ENCODE results near the gene SFTA2.
"Not testable (repeated sequence)": the region's sequence is repeated elsewhere in the genome, so short reads cannot be mapped to it uniquely, and the experiment has no call there.

SFTA2 gene

GRCh38 chr6:30932665-30933365, 845 bp upstream of the SFTA2 start:
- CTCF ChIA-PET: no interaction called here
- Mint-ChIP-seq H3K27me3 (peaks cover 43% of the 10 kb centered on the region), H3K27ac (no peak overlapping the region), H3K9me3 (peaks cover 3% of the 10 kb centered on the region), H3K4me3 (no peak overlapping the region), H3K4me1 (no peaks in the 10 kb centered on the region), H3K36me3 (peaks cover 7% of the 10 kb centered on the region)
- DNase-seq: no peak

- CTCF ChIA-PET: interaction anchor here (0.9 to 1.0 kb wide), 2 partner anchors 9 to 156 kb away, joined by 4 read pairs; partner anchors contain the start of gene MUCL3
- H3K27me3 Mint-ChIP-seq: peaks cover 31% of the 10 kb centered on the region
- H3K9me3 Mint-ChIP-seq: peaks cover 3% of the 10 kb centered on the region
- H3K4me3 Mint-ChIP-seq: no peak overlapping the region
- H3K27ac Mint-ChIP-seq: no peak overlapping the region
- H3K36me3 Mint-ChIP-seq: peaks cover 18% of the 10 kb centered on the region
- H3K4me1 Mint-ChIP-seq: no peaks in the 10 kb centered on the region
- DNase-seq: no peak
These were observed 698 bp downstream of the SFTA2 start for GRCh38 chr6:30931272-30931671.

- no peaks in the 10 kb centered on the region for H3K4me1 Mint-ChIP-seq
These were observed 1.5 kb downstream of the SFTA2 start for GRCh38 chr6:30930506-30930905.

GRCh38 chr6:30928677-30929076, 3.3 kb downstream of the SFTA2 start:
- H3K27me3 Mint-ChIP-seq: peaks cover 14% of the 10 kb centered on the region
- no peak overlapping the region for H3K27ac Mint-ChIP-seq
- no peaks in the 10 kb centered on the region for H3K4me1 Mint-ChIP-seq
- peaks cover 19% of the 10 kb centered on the region for H3K36me3 Mint-ChIP-seq
- CTCF ChIA-PET: no interaction called here
- no peak overlapping the region for H3K4me3 Mint-ChIP-seq
- peaks cover 3% of the 10 kb centered on the region for H3K9me3 Mint-ChIP-seq
- DNase-seq: no peak

More at GRCh38 chr6:30930506-30930905, 1.5 kb downstream of the SFTA2 start:
- CTCF ChIA-PET: no interaction called here
- Mint-ChIP-seq H3K27me3 (peaks cover 28% of the 10 kb centered on the region), H3K36me3 (peaks cover 19% of the 10 kb centered on the region), H3K4me3 (no peak overlapping the region), H3K9me3 (peaks cover 3% of the 10 kb centered on the region), H3K27ac (no peak overlapping the region)
- no peak for DNase-seq

- peaks cover 32% of the 10 kb centered on the region for H3K36me3 Mint-ChIP-seq
- not testable (repeated sequence) for H3K4me3 Mint-ChIP-seq, H3K27me3 Mint-ChIP-seq, DNase-seq, H3K4me1 Mint-ChIP-seq, H3K27ac Mint-ChIP-seq, H3K9me3 Mint-ChIP-seq
- CTCF ChIA-PET: interaction anchor here (1.0 kb wide), 1 partner anchor 153 kb away, joined by 3 read pairs; no protein-coding TSS in a partner anchor
These were observed 4.9 kb downstream of the SFTA2 start for GRCh38 chr6:30927080-30927479.

GRCh38 chr6:30926644-30927043, 5.3 kb downstream of the SFTA2 start:
- Mint-ChIP-seq H3K9me3 (peaks cover 3% of the 10 kb centered on the region), H3K4me3 (no peak overlapping the region), H3K27me3 (peaks cover 4% of the 10 kb centered on the region), H3K36me3 (peaks cover 33% of the 10 kb centered on the region), H3K27ac (no peak overlapping the region), H3K4me1 (no peaks in the 10 kb centered on the region)
- CTCF ChIA-PET: interaction anchor here (1.0 kb wide), 1 partner anchor 153 kb away, joined by 3 read pairs; no protein-coding TSS in a partner anchor
- no peak for DNase-seq

- H3K4me1 Mint-ChIP-seq, CTCF ChIA-PET, H3K27ac Mint-ChIP-seq, DNase-seq, H3K4me3 Mint-ChIP-seq, H3K27me3 Mint-ChIP-seq, H3K9me3 Mint-ChIP-seq: not testable (repeated sequence)
- peaks cover 43% of the 10 kb centered on the region for H3K36me3 Mint-ChIP-seq
These were observed 7.8 kb downstream of the SFTA2 start for GRCh38 chr6:30924040-30924627.

- no peak for DNase-seq
- H3K36me3 Mint-ChIP-seq: peaks cover 36% of the 10 kb centered on the region
- H3K9me3 Mint-ChIP-seq: no peaks in the 10 kb centered on the region
- CTCF ChIA-PET: interaction anchor here (1.1 kb wide), 1 partner anchor 165 kb away, joined by 4 read pairs; no protein-coding TSS in a partner anchor
- no peak overlapping the region for H3K4me3 Mint-ChIP-seq
- no peaks in the 10 kb centered on the region for H3K4me1 Mint-ChIP-seq
- H3K27me3 Mint-ChIP-seq: no peaks in the 10 kb centered on the region
- no peak overlapping the region for H3K27ac Mint-ChIP-seq
These were observed 9.5 kb downstream of the SFTA2 start for GRCh38 chr6:30922447-30922852.

- H3K9me3 Mint-ChIP-seq: no peaks in the 10 kb centered on the region
- DNase-seq: no peak
- peaks cover 28% of the 10 kb centered on the region for H3K36me3 Mint-ChIP-seq
- H3K27me3 Mint-ChIP-seq: no peaks in the 10 kb centered on the region
- H3K4me3 Mint-ChIP-seq: no peak overlapping the region
- no peak overlapping the region for H3K27ac Mint-ChIP-seq
- CTCF ChIA-PET: interaction anchor here (0.8 to 11.3 kb wide), 5 partner anchors 10 to 164 kb away, joined by 3 to 202 read pairs (median 3); partner anchors contain the start of gene GTF2H4
- H3K4me1 Mint-ChIP-seq: peaks cover 18% of the 10 kb centered on the region
These were observed 13.3 kb downstream of the SFTA2 start for GRCh38 chr6:30918670-30919069.

- H3K36me3 Mint-ChIP-seq: peaks cover 26% of the 10 kb centered on the region
- H3K9me3 Mint-ChIP-seq: no peaks in the 10 kb centered on the region
- DNase-seq: no peak
- H3K4me3 Mint-ChIP-seq: no peak overlapping the region
- H3K4me1 Mint-ChIP-seq: peaks cover 26% of the 10 kb centered on the region
- H3K27me3 Mint-ChIP-seq: no peaks in the 10 kb centered on the region
- H3K27ac Mint-ChIP-seq: no peak overlapping the region
- CTCF ChIA-PET: interaction anchor here (0.8 to 11.3 kb wide), 3 partner anchors 60 to 165 kb away, joined by 3 to 202 read pairs (median 7); no protein-coding TSS in a partner anchor
These were observed 14.5 kb downstream of the SFTA2 start for GRCh38 chr6:30917487-30917886.

- CTCF ChIA-PET: interaction anchor here (0.7 to 11.3 kb wide), 4 partner anchors 60 to 166 kb away, joined by 3 to 202 read pairs (median 5); no protein-coding TSS in a partner anchor
- H3K4me1 Mint-ChIP-seq: peaks cover 26% of the 10 kb centered on the region
- H3K4me3 Mint-ChIP-seq: no peak overlapping the region
- H3K27ac Mint-ChIP-seq: no peak overlapping the region
- peaks cover 26% of the 10 kb centered on the region for H3K36me3 Mint-ChIP-seq
- no peak for DNase-seq
- H3K9me3 Mint-ChIP-seq: no peaks in the 10 kb centered on the region
- H3K27me3 Mint-ChIP-seq: no peaks in the 10 kb centered on the region
These were observed 14.9 kb downstream of the SFTA2 start for GRCh38 chr6:30917041-30917440.

- peak overlapping the region; percentile 88 for H3K4me3 Mint-ChIP-seq
- no peaks in the 10 kb centered on the region for H3K9me3 Mint-ChIP-seq
- DNase-seq: no peak
- no peaks in the 10 kb centered on the region for H3K27me3 Mint-ChIP-seq
- peak overlapping the region; percentile 82 for H3K27ac Mint-ChIP-seq
- H3K4me1 Mint-ChIP-seq: peaks cover 26% of the 10 kb centered on the region
- peaks cover 31% of the 10 kb centered on the region for H3K36me3 Mint-ChIP-seq
- CTCF ChIA-PET: interaction anchor here (0.6 to 11.3 kb wide), 21 partner anchors 8 to 212 kb away, joined by 3 to 202 read pairs (median 4); partner anchors contain the start of gene MUCL3
These were observed 16.4 kb downstream of the SFTA2 start for GRCh38 chr6:30915591-30915946.

GRCh38 chr6:30914854-30915590, 16.9 kb downstream of the SFTA2 start:
- peaks cover 26% of the 10 kb centered on the region for H3K4me1 Mint-ChIP-seq
- CTCF ChIA-PET: interaction anchor here (0.8 to 11.3 kb wide), 21 partner anchors 9 to 213 kb away, joined by 3 to 202 read pairs (median 4); partner anchors contain the start of gene MUCL3
- H3K36me3 Mint-ChIP-seq: peaks cover 29% of the 10 kb centered on the region
- H3K27me3 Mint-ChIP-seq: no peaks in the 10 kb centered on the region
- peak overlapping the region; percentile 88 for H3K4me3 Mint-ChIP-seq
- peak; percentile 30 for DNase-seq
- H3K27ac Mint-ChIP-seq: peak overlapping the region; percentile 90
- H3K9me3 Mint-ChIP-seq: no peaks in the 10 kb centered on the region

All from activated naive CD4-positive, alpha-beta T cell treated with anti-CD3 and anti-CD28 coated beads, Interleukin-2, amount 10 ng/mL, durations not matched to agents 7 days and 5 days (primary cell).